CD4-positive, alpha-beta T cell treated with Interleukin-6 for 4 hours (primary cell): Measurements from ENCODE around the gene ANAPC16.
"Not testable (repeated sequence)": the region's sequence is repeated elsewhere in the genome, so short reads cannot be mapped to it uniquely, and the experiment has no call there.

Experiments
- DNase-seq: peaks from one replicate; pipeline ENCODE4 v3.0.0-alpha.2; 2020; ENCODE audit warnings: mixed read lengths

ANAPC16 gene

DNA sequence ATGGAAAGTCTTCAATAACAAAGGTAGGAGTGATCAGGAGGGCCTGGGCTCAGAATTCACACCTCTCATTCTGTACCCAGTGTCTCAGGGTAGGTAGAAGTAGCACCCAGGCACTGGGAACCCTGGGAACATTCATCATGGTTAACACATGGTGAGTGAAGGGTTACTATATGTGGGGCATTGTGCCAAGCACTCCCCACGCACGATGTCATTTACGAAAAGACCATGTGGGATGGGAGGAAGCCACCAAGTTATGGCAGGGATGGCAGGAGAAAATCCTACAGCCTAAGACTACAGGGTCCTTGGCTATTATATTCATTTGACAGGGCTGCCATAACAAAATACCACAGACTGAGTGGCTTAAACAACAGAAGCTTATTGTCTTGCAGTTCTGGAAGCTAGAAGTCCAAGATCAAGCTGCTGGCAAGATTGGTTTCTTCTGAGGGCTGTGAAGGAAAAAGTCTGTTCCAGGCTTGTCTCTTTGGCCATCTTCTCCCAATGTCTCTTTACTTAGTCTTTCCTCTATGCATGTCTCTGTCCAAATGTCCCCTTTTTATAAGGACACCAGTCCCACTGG is 30.2 kb downstream of the ANAPC16 start:
- no peak for DNase-seq

DNA sequence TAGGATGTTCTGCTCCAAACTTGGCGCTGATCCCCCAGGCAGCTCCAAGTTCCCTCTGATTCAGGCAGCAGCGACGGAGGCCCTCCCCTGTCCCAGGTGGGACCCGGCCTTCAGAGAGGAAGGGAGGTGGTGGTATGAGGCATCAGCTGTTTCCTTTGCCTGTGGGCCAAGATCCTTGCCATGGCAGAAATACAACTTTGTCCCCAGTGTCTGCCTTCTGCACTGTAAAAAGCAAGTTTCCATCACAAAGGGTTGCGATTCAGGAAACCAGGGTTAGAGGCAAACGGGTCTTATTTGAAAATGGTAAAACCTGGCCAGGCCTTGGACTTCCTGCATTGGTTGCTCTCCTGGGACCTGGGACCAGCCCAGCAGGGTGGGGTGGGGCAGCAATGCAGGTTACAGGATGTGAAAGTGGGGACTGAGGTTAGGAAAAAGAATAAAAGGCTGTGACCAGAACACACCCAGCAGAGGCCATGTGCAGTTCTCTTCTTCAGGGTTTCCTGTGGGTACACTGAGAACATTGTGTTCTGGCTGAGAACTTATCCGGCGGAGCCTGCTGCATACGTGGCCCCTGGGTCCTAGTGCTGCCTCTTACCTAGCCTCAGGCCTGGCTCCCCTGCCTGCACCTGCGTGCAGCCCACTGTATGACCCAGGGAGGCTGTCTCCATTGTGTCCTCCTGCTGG is 32.8 kb downstream of the ANAPC16 start:
- peak; percentile 77 for DNase-seq

DNA sequence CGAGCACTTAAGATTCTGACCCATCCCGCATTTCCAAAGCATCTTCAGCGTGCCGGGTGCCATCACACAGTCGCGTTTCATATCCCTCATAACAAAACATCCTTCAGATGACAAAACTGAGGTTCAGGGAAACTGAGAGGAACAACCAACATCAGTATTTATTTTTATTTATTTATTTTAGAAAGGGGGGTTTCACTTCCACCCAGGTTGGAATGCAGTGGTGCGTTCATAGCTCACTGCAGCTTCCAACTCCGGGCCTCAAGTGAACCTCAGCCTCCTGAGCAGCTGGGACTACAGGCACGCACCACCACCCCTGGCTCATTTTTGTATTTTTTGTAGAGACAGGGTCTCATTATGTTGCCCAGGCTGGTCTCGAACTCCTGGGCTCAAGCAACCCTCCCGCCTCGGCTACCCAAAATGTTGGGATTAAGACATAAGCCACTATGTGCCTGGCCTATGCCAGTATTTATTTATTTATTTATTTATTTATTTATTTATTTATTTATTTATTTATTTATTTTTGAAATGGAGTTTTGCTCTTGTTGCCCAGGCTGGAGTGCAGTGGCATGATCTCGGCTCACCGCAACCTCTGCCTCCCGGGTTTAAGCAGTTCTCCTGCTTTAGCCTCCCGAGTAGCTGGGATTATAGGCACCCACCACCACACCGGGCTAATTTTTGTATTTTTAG is 33.5 kb downstream of the ANAPC16 start:
- not testable (repeated sequence) for DNase-seq

DNA sequence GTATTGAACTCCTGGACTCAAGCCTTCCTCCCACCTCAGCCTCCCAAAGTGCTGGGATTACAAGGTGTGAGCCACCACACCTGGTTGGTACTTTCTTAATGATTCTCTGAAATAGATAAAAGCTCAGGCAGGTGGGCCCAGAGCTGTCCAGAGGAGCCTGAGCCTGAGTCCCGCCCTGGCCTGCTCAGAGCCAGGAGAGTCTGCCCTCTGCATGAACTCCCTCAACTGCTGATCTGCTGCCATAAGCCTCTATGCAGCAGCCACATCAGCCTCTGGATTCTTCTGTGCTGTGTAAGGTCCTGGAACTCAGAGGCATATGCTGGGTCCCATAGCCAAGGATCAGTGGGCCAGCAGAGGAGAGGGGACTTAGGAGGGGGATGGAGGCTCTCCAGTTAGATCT is 34.9 kb downstream of the ANAPC16 start:
- no peak for DNase-seq

DNA sequence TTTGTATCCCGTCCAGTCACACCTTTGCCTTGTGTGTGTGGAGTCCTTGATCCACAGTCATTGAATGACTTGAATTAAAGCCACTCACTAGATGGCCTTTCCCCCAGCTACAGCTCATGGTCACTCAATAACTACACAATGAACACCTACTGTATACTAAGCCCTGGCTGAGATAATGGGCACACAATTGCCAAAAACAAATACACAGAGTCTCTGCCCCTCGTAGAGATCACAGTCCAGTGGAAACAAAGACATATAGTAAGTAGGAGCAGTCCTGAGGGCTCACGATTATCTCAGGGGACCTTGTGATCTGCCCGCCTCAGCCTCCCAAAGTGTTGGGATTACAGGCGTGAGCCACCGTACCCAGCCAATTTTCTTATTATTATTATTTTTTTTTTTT is 35.8 kb downstream of the ANAPC16 start:
- no peak for DNase-seq

DNA sequence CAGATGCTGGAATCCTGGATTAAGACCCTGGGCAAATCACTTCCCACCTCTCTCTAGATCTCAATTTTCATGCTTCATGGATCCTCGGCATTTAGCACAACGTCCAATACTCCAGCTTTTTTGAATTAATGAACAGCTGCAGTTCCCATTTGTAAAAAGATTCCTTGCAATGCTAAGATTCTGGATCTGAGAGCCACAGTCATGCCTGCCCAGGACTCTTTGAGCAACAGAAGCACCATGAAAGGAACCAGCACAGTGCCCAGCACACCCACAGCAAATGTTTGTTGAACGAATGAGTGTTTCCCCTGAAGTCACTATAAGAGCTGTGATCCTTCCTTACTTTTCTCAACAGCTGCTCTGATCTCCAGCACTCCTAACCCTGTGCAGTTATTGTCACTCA is 37.2 kb downstream of the ANAPC16 start:
- no peak for DNase-seq

DNA sequence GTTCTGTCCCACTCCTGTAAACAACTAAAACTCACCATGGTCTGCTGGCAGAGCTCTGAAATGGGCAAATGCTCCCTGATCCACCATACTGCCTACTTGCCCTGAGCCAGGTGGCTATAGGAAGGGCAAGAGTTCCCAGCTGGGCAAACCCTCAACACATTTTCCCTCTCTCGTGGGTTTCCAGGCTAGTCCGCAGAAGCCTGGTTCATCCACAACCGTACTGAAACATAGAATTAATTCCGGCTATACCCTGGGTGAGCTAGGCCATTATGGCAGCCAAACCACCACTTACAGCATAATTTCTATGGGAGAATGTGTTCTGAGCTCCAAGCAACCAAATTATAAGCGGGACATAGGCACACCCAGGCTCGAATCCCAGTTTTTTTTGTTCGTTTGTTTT is 37.8 kb downstream of the ANAPC16 start:
- DNase-seq: no peak

DNA sequence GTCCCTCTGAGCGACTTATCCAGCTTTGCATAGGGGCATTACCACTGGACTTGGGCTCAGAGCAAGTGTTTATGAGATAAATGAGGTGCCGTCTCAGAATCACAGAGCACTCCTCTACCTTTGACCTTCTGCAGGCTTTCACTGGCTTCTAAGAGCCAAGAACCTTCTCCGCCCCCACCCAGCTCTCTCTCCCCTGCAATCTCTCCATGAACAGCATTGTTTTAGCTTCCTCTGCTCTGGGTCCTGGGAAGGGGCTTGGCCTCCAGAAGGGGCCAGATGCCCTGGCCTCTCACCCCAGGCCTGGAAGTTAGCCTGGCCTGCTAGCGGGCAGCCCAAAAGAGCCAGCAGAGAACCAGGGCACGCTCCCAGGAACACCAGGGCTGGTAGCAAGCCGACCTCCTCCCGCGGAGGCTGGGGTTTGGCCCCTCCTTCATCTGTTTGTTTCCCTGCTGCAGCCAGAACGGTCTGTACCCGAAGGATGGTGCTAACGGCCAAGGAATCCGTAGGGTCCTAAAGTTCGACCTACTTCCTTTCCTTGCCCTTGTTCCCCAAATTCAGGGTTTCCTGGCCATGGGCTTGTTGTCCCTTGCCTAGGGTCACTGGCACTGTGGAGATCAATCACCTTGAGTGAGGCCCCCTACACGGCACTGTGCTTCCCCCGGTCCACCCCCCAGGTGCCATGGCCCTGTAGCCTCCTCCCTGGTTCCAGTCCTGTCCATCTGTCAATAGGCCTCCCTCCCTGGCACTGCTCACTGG is 39.2 kb downstream of the ANAPC16 start:
- peak; percentile 55 for DNase-seq

DNA sequence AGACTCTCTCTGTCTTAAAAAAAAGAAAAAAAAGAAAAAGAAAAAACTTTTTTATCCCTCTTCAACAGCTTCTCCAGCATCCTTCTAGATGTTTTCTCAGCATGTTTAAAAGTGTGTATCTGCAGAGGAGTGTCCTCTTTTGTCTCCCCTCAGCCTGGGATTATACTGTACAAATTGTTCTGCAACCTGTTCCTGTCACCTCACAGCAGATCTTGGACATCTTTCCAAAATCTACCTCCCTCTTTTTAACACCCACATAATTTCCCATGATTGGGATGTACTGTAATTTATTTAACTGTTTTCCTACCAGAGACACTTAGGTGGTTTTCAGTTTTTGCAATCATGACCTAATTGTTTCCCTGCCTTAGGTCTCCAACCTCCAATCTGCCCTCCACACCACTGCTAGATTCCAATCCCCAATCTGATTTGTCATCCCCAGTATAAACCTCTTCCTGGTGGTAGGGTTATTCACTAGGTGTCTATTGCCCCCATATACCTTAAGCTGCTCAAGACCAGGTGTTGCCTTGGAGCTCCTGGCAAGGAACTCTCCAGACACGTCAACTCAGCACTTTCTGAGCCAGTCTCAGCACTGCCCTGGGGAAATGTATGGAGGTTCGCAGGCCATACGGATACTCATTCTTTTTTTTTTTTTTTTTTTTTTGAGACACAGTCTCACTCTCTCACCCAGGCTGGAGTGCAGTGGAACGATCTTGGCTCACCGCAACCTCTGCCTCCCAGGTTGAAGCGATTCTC is 40.3 kb downstream of the ANAPC16 start:
- DNase-seq: no peak

DNA sequence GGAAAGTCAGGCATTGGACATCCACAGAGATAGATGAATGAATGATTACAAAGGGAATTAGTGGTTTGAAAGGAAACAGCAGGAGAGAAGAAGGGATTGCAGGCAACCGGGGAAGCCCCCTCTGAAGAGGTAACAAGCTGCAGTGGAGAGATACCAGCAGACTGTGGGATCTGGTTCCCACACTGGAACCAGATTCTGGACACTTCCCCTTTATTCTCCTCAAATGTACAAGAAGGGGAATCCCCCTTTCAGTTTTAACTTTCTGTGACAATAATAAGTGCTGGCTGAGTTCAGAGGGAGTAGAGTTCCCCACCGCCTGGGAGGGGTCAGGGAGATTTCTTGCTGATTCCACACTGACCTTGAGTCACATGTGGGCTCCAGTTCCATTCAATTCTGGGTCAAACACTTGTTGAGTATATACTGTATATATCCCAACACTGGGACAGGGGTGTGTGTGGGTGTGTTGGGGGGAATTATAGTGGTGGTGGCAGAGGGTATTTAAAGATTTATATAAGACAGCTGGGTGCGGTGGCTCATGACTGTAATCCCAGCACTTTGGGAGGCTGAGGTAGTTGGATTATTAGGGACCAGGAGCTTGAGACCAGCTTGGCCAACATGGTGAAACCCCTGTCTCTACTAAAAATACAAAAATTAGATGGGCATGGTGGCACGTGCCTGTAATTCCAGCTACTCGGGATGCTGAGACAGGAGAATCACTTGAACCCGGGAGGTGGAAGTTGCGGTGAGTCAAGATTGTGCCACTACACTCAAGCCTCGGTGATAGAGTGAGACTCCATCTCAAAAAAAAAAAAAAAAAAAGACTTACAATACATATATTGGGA is 41.5 kb downstream of the ANAPC16 start:
- DNase-seq: no peak

DNA sequence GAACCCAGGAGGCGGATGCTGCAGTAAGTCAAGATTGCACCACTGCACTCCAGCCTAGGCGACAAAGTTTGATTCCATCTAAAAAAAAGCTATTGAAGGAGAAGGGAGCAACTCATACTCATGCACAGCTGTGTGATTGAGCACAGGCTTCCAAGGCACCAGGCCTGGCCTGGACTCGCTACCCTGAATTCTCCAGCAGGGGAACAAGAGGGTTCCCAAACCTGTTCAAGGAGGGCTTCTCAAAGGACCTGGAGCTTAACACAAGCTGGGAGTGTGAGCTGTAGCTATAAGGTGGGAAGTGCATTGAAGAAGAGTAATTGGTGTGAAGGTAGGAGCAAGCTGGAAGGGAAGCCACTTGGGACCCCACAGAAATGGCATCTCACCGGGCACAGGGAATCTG is 42.8 kb downstream of the ANAPC16 start:
- no peak for DNase-seq

DNA sequence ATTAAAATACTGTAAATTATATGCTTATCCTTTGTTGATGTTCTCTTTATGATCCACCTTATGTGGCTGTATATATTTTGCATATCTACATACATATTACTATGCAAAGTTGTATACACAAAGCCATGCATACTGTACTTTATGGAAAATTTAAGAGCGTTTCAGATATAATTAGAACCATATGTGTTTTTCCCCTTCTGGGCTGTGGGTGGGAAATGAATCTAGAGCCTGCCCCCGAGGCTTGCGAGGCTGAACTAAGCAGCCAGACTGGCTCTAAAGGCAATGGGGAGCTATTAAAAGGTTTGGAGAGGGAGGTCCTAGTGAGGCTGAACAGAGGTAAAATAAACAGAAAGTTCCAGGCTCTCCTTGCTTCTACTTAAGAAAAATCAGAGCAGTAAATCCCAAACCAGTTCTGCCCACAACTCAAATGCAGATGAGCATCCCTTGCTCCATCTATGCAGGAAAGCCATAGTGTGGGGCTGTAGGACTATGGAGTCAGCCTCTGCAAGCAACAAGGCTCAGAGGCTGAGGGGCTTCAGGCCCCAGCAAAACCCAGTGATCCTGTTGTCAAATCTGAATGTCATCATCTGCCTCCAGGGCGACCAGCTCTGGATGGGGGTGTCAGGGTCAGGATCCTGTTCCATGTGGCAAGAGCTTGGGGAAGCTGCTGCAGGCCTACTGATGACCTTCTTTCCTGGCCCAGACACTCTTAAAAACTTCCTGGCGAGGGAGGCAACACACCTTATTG is 43.9 kb downstream of the ANAPC16 start:
- DNase-seq: peak; percentile 21

DNA sequence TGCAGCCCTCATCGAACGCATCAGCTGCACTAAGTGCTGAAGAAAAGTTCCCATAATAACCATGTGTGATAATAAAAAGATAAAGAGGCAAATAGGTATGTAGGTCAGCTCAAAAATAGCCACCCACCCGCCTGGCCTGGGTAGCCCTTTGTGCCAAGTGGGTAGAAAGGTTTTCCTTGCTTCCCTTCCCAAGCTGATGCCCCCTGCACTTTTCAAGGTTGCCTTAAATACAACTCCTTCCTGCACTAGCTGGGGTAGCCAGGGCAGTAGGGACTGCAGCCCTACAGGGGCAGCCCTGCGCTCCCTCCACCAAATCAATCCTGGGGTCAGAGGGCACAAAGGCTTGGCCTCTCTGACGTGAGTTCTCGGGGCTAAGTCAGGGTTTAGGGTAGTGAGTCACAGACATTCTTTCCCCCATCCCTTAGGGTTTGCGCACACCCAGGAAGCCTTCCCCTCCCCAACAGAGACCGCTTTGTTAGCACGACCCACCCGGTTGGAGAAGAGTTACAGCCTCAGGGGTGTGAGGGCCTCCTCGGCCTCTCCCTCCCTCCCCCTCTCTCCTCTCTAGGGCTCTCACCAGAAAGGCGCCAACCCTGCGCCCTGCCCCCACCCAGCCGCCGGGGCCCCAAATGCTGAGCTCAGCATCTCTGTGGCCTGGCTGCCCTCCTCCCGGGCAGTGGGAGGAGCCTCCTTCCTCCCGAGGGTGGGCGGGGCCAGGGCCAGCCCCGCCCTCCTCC is 44.6 kb downstream of the ANAPC16 start:
- peak; percentile 84 for DNase-seq

DNA sequence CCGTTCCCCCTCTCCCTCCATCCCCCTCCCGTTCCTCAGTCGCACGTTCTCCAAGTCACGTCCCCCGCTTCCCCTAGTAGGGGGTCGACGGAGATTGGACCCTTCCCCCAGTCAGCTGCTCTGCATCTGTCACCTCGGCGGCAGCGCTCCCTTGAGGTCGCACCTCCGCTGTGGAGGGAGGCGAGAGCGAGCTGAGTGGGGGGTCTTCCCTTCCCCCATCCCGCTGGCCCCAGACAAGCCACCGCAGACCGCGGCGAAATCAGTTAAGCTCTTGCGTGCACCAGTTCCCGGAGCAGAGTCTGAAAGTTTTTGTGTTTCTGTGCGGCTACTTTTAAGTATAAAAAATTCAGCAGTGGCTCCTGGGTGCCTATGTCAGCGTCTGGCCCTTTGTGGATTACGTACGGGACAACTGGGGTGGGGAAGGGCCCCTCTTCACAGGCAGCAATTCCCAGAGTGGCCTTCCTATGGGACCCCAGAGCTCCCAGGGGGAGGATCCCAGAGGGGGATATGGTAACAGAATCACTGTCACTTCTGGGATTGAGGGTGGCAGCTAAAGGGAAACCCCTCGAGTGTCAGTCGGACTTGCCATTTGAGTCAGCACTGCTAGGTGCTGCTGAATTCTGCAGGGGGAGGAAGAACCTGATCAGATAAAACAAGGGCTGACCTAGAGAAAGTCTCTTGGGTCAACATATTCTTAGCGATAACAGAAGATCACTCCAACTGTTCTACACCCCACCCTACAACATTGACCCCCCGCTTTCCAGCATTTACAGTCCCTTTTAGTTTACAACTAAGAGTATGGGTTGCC is 45.4 kb downstream of the ANAPC16 start:
- peak; percentile 65 for DNase-seq

DNA sequence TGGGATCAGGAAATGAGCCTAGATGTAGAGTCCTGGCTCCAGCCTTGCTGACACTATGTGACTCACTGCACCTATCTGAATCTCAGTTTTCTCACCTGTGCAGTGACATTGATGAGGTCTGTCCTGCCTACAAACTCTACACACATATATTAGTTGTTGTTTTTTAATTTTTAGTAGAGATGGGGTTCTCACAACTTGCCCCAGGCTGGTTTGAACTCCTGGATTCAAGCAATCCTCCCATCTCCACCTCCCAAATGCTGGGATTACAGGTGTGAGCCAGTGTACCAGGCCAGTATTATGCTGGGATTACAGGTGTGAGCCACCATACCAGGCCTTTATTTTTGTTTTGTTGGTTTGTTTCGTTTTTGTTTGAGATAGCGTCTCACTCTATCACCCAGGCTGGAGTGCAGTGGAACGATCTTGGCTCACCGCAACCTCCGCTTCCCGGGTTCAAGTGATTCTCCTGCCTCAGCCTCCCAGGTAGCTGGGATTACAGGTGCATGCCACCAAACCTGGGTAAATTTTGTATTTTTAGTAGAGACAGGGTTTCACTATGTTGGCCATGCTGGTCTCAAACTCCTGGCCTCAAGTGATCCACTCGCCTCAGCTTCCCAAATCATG is 46.1 kb downstream of the ANAPC16 start:
- peak; percentile 50 for DNase-seq

DNA sequence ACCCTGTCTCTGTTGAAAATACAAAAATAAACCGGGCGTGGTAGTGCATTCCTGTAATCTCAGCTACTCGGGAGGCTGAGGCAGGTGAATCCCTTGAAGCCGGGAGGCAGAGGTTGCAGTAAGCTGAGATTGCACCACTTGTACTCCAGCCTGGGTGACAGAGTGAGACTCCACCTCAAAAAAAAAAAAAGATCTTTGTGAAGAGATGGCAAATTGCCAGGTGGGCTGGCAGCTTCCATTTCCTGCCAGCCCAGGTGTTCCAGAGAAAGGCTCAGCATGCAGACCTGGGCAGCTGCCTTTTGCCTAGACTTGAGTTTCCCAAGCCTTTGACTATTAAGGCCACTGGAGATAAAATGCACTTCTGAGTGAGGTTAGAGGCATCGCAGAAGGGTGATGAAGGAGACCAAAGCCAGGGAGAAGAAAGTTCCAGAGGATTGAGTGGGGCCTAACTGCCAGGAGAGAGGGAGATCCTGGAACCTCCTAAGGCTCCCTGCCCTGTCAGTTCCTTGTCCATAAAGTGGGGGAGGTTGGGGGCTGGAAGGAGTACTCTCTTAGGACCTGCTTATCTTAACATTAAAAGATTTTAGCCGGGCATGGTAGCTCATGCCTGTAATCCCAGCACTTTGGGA is 47.9 kb downstream of the ANAPC16 start:
- DNase-seq: peak; percentile 74

DNA sequence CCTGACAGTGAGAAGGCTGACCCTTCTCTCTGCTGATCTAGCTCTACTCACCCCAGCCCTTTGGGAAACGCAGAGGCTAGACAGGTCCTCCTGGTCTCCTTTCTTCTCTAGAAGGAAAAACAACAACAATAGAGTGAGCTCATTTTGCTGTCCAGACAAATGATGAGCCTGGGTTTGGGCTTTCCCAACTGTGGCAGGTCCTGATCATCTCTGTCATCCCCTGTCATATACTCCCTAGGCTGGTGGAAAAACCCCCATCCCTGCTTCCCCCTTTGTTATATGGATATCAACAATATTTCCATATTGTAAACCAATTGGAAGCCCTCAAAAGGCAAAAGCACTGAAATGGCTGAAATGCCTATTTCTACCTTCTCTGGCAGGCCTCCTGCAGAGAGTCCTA is 48.7 kb downstream of the ANAPC16 start:
- DNase-seq: no peak

DNA sequence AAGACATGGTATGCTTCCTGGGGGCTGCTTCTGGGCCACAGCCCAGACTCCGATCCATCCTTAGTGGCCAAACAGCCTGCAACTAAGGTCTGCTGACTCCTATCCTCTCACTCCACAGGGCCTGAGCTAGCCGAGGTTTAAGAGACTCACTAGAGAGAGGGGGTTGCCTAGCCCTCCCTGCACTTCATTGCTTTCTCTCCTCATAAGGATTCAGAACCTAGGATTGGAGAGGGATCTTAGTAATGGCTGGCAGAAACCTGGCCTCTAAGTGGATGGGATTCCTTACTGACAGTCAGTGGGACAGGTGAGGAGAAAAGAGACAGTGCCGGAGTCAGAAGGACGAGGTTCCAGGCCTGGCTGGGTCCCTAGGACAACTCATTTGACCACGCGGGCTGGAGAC is 49.7 kb downstream of the ANAPC16 start:
- DNase-seq: no peak
